DOHH2 (cell line): ENCODE data around the gene MTFR1L.
A peak's percentile ranks its signal among the peaks of the same experiment; 100 is the strongest.

Source experiments
- H3F3A ChIP-seq: fragments of 200-600 bp; sonication (generic), shearing (Covaris generic); 2 replicates; pipeline ENCODE4 v1.6.0; 2016; ENCODE audit warnings: antibody characterized with exemption, mild to moderate bottlenecking; ENCODE audit not compliant: control insufficient read depth, insufficient read depth
- H3K27ac ChIP-seq: fragments of 200-600 bp; sonication (generic); 2 replicates; pipeline ENCODE4 v1.5.1; 2014; ENCODE audit warnings: low read depth, mild to moderate bottlenecking, low read length, moderate library complexity
- H3K27me3 ChIP-seq: fragments of 200-600 bp; sonication (generic); 2 replicates; pipeline ENCODE4 v1.6.1; 2014; ENCODE audit warnings: mild to moderate bottlenecking, low read length, mixed read lengths; ENCODE audit not compliant: control insufficient read depth
- H3K36me3 ChIP-seq: fragments of 200-600 bp; sonication (generic); 2 replicates; pipeline ENCODE4 v1.6.1; 2014; ENCODE audit warnings: mild to moderate bottlenecking, low read length, moderate library complexity, mixed read lengths; ENCODE audit not compliant: control insufficient read depth
- H3K4me1 ChIP-seq: fragments of 200-600 bp; sonication (generic); 2 replicates; pipeline ENCODE4 v1.6.1; 2014; ENCODE audit warnings: mild to moderate bottlenecking, low read length, mixed read lengths; ENCODE audit not compliant: control insufficient read depth
- H3K4me2 ChIP-seq: fragments of 200-600 bp; sonication (generic); 2 replicates; pipeline ENCODE4 v1.6.0; 2014; ENCODE audit warnings: mild to moderate bottlenecking, low read length, moderate library complexity
- H3K4me3 ChIP-seq: fragments of 200-600 bp; sonication (generic); 2 replicates; pipeline ENCODE4 v1.5.1; 2014; ENCODE audit warnings: mild to moderate bottlenecking, low read length, mixed read lengths
- H3K79me2 ChIP-seq: fragments of 200-600 bp; sonication (generic); 2 replicates; pipeline ENCODE4 v1.6.1; 2014; ENCODE audit warnings: mild to moderate bottlenecking, low read length, mixed read lengths; ENCODE audit not compliant: control insufficient read depth
- H3K9me2 ChIP-seq: fragments of 200-600 bp; sonication (generic); replicated peaks from 2 replicates; pipeline ENCODE4 v1.6.1; 2014; ENCODE audit warnings: mild to moderate bottlenecking, low read length, mixed read lengths; ENCODE audit not compliant: control insufficient read depth
- H3K9me3 ChIP-seq: fragments of 200-600 bp; sonication (generic); 2 replicates; pipeline ENCODE4 v1.6.1; 2014; ENCODE audit warnings: antibody characterized with exemption, low read length, mixed read lengths; ENCODE audit not compliant: control insufficient read depth, insufficient read depth
- H4K20me1 ChIP-seq: fragments of 200-600 bp; sonication (generic); 2 replicates; pipeline ENCODE4 v1.6.0; 2014; ENCODE audit warnings: low read depth, mild to moderate bottlenecking, antibody characterized with exemption, low read length, moderate library complexity; ENCODE audit not compliant: control insufficient read depth, insufficient read depth
- EZH2phosphoT487 ChIP-seq: fragments of 200-600 bp; sonication (generic); IDR thresholded peaks from 2 replicates; pipeline ENCODE4 v1.6.1; 2017; ENCODE audit warnings: borderline replicate concordance, mild to moderate bottlenecking, antibody characterized with exemption, low read length, moderate library complexity, mixed read lengths
- TF ChIP-seq, protein P1 (sequence below): fragments of 200-600 bp; sonication (generic); IDR thresholded peaks from one replicate; pipeline ENCODE4 v1.5.1; 2014; ENCODE audit warnings: antibody characterized with exemption, mild to moderate bottlenecking, low read depth, low read length; ENCODE audit not compliant: poor library complexity, severe bottlenecking

Gene MTFR1L

DNA sequence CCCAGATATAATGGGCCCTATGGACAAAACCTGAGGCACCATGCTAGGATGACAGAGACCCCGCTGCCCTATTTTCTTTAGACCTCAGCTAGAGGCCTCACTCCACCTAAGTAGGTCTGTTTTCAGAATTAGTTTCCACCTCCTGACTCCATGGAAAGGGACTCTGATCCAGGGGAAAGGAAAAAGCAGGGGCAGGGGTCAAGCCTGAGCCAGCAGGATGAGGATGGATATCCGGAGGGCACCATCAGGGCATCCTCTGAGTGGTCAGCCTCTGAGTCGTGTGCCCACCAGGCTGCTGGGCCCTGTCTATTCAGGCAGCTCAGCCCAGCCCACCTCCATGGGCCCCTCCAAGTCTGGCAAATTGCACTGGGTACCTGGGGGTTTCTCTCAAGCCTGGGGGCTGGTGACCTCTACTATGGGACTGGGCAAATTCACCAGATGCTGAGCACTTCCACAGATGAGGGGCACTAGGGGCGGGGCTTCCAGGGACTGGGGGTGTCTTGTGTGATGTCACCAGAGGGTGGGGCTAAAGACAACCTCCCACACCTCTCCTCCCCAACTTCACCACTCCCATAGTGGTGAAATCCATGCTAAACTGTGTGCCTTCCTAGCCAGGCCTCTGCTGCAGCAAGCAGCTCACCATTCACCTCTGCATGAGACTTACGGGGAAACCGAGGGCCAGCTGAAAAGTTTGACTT lies 50.3 kb downstream of the MTFR1L start:
- Histone ChIP-seq H3K36me3 (no peaks in the 10 kb centered on the region), H3K4me2 (no peak overlapping the region), H3K4me3 (no peak overlapping the region), H3K4me1 (peaks cover 43% of the 10 kb centered on the region), H3K79me2 (no peaks in the 10 kb centered on the region), H3K27me3 (peaks cover 3% of the 10 kb centered on the region; the same call in 1 of the 2 replicates), H3F3A (0 out of 2 replicates have a peak, but pooled peaks cover 2% of the 10 kb centered on the region), H4K20me1 (no peaks in the 10 kb centered on the region), H3K27ac (no peak overlapping the region), H3K9me2 (no peaks in the 10 kb centered on the region), H3K9me3 (no peaks in the 10 kb centered on the region)
- TF ChIP-seq EZH2phosphoT487: no peak
- TF ChIP-seq, protein P1, sequence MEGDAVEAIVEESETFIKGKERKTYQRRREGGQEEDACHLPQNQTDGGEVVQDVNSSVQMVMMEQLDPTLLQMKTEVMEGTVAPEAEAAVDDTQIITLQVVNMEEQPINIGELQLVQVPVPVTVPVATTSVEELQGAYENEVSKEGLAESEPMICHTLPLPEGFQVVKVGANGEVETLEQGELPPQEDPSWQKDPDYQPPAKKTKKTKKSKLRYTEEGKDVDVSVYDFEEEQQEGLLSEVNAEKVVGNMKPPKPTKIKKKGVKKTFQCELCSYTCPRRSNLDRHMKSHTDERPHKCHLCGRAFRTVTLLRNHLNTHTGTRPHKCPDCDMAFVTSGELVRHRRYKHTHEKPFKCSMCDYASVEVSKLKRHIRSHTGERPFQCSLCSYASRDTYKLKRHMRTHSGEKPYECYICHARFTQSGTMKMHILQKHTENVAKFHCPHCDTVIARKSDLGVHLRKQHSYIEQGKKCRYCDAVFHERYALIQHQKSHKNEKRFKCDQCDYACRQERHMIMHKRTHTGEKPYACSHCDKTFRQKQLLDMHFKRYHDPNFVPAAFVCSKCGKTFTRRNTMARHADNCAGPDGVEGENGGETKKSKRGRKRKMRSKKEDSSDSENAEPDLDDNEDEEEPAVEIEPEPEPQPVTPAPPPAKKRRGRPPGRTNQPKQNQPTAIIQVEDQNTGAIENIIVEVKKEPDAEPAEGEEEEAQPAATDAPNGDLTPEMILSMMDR: no peak

DNA sequence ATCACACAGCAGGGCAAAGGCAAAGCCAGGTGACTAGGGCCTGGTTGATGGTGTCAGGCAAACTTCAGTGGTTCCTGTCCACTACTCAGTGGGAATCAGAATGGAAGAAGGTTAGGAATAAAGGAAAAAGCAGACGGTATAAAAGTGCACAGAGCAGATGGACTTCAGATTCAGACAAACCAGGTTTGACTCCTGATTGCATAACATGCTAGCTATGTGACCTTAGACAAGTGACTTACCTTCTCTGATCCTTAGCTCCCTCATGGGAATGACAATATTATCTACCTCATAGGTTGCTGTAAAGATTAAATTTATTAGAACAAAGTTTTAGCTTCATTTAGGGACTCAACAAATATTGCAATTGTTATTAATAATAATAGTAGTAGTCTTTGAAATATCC lies 50.9 kb downstream of the MTFR1L start:
- Histone ChIP-seq H3K36me3 (no peaks in the 10 kb centered on the region), H3K79me2 (no peaks in the 10 kb centered on the region), H3K27ac (no peak overlapping the region)

DNA sequence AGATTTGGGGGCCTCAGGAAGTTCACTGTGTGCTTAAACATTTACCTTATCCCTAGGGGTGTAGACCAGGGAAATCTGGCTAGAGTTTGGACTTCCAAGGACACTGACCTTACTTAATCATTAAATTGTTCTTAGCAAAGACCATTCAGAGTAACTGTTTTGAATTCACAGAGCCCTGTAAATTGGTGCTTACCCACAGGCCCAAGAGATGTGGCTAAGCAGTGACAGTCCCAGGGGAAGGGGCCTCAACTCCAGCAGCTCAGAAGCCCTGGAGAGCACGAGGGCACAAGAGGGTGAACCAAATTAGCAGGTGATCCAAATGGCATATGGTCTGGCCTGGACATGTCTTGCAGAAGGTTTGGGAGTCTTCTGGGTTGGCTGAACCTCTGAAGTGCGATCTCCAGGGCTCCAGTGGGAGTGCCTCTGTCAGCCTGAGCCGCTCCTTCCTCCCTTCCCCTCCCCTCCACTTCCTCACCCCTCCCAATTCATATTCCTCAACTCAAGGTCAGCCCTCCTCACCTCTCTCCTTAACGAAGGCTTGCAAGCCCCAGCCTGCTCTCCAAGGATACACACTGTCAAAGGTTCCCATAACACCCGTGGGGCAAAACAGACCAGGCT lies 51.4 kb downstream of the MTFR1L start:
- Histone ChIP-seq H3K4me3 (no peak overlapping the region), H3K36me3 (no peaks in the 10 kb centered on the region), H3K27ac (no peak overlapping the region), H3K9me3 (no peaks in the 10 kb centered on the region), H3K79me2 (no peaks in the 10 kb centered on the region), H3K9me2 (no peaks in the 10 kb centered on the region), H4K20me1 (no peaks in the 10 kb centered on the region), H3F3A (peaks cover 2% of the 10 kb centered on the region), H3K4me1 (peaks cover 54% of the 10 kb centered on the region), H3K27me3 (peaks cover 12% of the 10 kb centered on the region), H3K4me2 (peak overlapping the region; percentile 10; the same call in 1 of the 2 replicates)
- TF ChIP-seq, protein P1: no peak
- TF ChIP-seq EZH2phosphoT487: no peak

More for the DNA sequence above, 50.9 kb downstream of the MTFR1L start:
- Histone ChIP-seq H4K20me1 (no peaks in the 10 kb centered on the region), H3K4me2 (no peak overlapping the region), H3F3A (0 out of 2 replicates have a peak, but pooled peaks cover 2% of the 10 kb centered on the region), H3K9me2 (no peaks in the 10 kb centered on the region), H3K4me3 (no peak overlapping the region), H3K4me1 (peaks cover 49% of the 10 kb centered on the region), H3K27me3 (peaks cover 7% of the 10 kb centered on the region), H3K9me3 (no peaks in the 10 kb centered on the region)
- TF ChIP-seq EZH2phosphoT487: no peak
- TF ChIP-seq, protein P1: no peak
